HUDEP-2 (cell line): ENCODE results near the gene MAMLD1.
A peak's percentile ranks its signal among the peaks of the same experiment; 100 is the strongest.

Experiments
- DNase-seq, 76 experiments: peaks; one replicate each; lab custom pipeline; 2025; ENCODE audit not compliant: unreplicated experiment in 76 of 76; lab: John Stamatoyannopoulos, UW

Gene MAMLD1

DNA sequence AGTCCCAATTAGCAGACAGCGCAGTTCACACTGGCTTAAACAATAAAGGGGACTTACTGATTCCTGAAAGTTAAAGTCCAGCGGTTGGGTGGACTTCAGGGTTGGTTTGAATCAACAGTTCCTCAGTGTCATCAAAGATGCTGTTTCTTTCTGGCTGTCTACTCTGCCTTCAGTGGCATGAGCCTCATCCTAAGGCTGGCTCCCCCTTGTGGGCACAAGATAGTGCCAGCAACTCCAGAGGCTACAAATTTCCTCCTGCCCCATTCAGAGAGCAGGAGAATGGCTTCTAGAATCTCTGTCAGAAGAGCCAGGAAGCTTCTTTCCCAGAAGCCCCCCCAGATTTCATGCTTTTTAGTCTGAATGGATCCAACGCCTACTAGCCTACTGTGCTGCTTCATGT lies 122.9 kb downstream of the MAMLD1 start:
- DNase-seq: peak in 37 of 76 experiments; percentile 0 to 40 (median 7)

DNA sequence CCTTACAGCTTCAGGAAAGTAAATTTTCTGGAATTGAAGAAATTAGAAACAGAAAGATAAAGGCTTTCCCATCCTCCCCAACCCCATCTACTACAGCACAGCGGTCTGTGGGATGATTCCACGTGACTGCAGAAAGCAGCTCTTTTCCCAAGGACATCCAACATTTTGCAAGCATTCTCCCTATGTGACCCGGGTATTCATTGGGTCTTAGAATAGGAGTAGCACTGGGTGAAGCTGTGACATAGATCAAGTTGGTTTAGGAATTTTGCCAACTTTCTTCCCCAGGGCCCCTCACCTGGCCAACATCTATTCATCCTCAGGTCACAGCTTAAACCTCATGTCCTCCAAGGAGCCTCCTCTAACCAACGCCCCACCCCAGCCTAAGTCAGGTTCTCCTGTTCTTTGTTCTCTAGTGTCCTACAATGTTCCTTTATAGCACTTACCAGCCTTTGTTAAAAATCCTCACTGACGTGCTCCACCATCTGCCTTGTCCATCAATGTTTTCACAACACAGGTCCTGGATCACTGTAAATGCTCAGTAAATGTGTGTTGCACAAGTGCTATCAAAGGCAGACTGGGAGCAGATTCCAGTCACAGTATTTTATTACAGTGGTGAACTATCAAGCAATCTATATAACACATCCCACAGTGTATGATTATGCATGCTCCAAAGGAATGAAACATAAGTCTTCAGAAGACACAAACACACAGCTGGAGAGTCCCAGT lies 124.4 kb downstream of the MAMLD1 start:
- no peak for DNase-seq

DNA sequence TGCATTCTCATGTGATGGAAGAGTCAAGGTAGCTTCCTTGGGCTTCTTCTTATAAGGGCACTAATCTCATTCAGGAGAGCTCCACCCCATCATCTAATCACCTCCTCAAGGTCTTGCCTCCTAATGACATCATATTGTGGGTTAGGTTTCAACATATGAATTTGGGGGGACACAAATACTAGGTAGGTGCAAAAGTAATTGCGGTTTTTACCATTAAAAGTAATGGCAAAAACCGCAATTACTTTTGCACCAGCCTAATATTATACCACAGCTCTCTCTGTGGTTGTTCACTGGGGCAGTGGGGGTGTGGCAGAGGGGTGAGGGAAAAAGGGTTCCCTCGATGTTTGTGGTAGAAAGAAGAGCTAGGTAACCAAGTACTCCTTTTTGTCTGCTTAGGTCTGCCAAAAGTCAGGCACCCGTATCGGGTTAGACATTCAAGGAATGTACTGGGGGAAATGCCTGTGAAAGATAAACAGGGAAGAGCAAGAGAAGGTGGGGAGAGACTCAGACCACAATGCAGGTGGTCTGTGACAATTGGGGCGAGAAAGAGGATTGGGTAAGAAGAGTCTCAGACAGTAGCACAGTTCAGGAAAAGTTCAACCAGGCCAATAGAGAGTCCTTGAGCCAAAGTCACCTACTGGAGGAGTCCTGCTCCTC lies 126.4 kb downstream of the MAMLD1 start:
- no peak for DNase-seq

DNA sequence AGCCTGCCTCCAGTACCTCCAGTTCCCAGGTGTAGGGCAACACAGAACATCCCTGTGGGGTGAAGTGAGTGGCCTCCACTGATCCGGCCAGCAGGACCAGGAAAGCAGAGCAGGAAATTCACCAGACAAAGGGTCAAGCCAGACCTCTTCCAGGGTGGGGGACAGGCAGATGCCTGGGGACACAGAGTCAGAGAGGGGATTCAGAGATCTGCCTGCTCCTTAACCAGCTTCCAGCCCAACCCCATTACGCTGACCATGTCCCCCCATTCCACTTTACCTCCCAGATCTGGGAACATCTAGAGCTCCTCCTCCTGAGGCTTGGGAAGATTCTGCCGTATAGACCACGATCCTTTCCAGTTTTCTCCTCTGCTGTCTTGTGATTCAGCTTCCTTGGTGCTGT lies 132.4 kb downstream of the MAMLD1 start:
- DNase-seq: no peak

DNA sequence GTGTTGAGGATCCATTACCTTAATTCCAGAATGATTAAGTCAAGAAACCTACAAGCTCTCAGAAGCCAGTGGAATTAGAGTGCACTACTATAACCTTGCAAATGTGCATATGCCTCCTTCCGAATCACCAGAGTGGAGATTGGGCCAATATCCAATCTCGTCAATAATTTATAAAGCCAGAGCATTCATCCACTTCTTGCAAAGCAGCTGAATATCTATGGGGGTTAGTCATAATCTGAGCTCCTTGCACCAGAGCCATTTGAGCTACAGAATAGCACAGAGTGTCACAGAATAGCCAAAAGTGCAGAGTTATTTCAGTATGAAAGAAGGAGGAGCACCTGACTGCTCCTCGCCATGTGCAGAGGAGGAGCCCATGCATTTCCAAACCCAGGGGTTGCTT lies 136.1 kb downstream of the MAMLD1 start:
- DNase-seq: no peak

DNA sequence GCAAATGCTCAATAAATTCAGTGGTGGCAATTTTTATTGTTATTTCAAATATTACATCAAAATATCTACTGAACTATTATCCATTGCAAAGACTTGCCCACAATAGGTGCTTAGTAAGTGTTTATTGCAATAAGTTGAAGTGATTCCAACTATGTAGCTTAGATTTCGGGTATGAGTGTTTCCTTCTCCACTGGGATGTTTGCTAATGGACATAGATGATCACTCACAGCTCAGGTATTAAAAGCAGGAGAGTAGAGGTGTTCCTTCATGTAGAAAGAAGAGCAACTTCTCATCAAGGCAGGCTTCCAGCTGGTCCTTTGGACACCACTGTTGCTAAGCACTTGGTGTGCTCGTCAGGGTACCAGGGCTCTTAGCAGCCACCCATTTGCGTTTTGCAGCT lies 139.0 kb downstream of the MAMLD1 start:
- no peak for DNase-seq

DNA sequence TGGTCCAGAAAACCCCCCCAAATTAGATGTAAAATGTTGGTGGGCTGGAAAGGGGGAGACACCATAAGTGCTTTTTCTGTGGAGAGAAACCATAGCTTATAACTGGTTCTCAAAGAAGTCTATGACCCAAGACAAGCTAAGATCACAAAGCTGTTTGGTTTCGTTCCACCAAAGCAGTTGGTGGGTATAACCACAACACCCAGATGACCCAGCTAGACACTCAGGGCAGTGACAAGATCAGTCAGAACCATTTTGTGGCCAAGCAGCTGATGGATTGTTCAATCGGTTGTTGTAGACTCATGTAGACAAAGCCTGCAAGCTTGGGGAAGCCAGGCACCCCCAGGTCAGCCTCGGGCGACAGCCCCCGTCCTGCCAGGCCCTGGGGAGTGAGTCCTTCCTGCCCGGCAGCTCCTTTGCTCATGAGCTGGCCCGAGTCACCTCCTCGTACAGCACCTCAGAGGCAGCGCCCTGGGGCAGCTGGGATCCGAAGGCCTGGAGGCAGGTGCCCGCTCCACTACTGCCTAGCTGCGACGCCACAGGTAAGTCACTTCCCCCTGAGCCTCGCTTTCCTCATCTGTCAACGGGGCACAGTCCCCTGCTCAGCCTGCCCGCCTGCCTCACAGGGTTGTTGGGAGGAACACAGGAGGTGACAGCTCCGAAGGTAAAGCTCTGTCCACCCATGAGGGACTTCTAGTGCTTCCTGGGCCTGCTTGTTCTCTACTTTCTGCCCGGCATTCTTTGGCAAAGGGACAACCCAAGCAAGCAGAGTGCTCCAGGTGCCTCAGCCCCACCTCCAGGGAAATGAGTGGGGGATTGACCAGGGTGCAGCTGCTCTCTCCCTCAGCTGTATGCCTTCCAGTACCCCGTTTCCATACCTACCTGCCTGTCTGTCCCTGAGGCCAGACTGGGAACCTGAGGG lies 140.1 kb downstream of the MAMLD1 start:
- no peak for DNase-seq

DNA sequence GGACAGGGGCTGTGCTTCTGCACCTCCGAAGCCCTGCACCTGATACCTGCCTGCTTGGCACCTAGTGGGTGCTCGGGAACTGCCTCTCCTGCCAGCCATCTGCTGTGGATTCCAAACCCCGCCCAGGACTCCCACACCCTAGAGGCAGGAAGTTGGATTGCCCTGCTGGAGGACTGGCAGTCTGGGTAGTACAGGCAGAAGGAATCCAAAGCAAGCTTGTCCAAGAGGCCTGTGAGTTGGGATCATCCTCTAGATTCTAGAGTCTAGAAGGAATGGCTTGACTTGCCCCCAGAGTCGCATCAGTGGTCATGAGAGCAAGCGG lies 140.7 kb downstream of the MAMLD1 start:
- DNase-seq: no peak

DNA sequence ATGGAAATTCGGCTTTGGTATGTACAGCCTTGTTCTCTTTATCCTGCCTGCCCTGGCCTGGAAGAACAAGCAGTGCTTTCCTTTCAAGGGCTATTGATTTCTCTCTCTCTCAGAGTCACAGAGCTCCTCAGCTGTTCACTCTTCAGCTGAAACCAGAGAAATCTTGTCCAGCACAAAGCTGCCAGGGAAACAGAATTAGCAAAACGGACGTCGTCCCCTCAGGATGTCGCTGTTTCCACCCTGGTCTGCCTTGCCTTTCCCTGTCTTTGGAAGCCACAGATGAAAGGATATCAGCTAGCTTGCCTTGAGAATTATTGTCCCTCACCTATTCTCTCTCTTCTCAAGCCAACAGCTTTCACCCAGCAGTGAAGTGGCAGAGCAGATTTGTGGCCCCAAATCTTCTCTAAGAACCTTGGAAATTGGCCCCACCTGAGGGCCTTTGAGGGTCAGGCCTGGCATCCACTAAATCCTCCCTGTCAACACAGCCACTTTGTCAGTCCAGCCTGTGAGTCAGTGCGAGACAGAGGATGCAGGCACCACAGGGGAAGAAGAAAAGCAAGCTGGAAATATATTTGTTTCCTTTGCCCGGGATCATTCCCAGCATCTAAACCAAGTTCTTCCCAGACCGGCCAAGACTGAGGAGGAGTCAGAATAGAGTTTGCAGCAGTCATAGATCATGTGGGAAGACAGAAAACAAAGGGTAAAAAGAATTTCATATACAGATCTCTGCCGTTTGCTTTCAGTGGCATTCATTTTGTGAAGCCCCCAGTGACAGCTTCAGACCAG lies 141.5 kb downstream of the MAMLD1 start:
- DNase-seq: no peak

DNA sequence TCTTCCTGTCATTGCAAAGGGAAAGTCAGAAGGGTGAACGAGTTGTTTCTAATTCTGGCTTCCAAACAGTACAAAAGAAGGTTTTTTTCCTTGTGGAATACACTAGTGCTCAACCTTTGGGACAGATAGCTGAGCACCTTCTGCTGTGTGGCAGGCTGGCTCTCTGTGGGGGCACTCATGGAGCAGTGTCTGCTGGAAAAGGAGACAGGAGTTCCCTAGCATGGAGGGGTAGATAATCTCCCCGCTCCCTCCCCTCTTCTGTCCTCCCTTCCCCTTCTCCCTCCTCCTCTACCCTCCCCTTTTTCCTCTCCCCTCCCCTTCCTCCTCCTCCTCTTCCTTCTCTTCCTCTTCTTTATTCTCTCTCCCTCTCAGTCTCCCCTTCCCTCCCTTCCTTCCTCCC lies 142.9 kb downstream of the MAMLD1 start:
- DNase-seq: no peak

DNA sequence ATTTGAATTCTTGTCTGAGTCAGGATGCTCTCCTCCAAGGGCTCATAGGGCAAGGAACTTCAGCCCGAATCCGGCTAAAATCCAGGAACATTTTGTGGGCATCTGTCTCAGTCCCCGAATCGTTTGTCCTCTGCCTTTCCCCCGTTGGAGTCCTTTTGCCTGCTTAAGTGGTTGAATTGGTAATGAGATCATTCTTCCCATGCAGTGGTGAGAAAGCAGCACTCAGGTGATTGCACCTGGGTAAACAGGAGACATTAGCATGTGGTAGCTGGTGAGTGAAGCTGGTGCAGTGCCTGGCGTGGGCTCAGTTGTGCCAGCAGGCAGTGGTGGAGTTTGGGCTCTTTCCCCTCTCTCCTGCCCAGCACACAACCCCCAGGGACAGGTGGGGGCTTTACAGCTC lies 143.4 kb downstream of the MAMLD1 start:
- DNase-seq: no peak

DNA sequence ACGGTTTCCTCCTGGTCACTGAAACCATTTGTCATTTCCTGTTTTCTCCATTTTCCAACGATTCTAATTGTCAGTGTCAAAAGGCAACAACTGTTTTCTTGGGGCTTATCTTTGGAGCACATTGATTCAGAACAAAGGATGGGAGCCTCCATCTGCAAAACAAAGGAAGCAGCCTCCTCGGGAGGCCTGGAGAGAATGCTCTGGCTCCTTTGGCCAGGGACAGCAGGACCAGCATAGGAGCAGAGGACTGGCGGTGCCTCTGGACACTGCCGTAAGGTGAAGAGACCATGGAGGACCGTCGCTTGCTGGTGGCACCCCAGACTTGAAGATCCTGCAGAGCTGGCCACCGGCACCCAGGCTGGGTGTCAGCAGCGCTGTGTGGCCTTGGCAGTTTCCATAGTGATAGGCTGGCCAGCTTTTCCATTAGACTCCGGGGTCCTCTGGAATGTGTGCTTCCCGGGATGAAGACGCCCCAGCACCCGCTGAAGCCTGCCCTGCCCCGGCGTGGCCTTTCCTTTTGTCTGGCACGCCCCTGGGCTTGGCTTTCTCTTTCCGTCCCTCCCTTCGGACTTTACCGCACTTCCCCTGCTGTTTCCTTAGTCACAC lies 144.2 kb downstream of the MAMLD1 start:
- no peak for DNase-seq

DNA sequence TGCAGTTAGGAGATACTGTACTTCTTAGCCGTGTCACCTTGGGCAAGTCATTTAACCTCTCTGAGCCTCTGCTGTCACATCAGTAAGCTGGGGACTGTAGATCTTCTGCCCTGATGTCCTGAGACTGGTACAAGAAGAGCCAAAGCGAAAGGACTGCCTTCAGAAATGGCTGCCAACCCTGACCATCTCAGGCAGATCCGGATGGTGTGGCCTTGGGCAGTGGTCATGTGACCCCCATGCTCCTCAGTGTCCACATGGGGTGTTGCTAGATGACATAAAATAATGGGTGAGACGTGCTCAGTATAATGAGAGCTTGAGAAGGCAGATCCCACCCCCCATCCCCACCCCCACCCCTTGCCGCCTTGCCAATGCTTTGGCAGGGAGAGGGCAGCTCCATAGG lies 144.9 kb downstream of the MAMLD1 start:
- DNase-seq: no peak

DNA sequence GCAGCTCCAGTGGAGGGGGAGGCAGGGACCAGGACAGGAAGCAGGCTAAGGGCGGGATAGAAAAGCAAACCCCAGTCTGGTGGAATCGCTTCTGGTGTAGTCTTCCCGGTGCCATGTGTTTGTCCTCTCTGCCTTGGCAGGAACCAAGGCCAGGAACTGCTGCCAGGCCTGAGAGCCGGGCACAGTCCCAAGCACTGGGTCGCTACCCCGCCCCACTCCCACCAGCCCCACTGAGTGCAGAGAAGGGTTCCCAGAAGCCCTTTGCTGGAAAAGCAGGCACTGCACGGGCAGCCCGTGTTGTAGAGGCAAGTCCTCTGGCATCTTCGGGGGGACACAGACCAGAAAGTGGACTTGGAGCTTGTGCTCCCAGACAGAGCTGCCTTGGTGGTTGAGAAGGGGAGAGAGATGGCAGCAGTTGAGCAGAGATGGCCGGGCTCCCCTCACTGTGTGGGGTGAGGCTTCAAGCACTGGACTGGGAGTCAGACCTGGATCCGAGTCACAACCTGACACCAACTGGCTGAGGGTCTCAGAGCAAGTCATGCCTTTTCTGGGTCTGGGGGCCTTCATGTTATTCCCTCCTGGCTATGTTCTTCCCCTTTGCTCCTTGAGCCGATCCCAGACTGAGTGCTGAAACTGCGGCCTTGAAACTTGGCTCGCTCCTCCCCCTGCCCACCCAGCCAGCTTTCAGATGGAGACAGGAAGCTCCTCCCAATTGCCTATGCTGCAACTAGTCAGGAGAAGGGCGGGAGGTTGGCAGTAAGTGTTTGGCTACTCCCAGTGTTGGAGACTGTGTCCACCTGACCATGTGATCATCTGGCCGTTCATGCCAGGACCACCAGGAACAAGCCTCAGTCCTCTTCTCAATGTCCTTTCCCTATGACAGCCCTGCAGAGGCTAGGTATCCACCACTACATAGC lies 145.6 kb downstream of the MAMLD1 start:
- no peak for DNase-seq

DNA sequence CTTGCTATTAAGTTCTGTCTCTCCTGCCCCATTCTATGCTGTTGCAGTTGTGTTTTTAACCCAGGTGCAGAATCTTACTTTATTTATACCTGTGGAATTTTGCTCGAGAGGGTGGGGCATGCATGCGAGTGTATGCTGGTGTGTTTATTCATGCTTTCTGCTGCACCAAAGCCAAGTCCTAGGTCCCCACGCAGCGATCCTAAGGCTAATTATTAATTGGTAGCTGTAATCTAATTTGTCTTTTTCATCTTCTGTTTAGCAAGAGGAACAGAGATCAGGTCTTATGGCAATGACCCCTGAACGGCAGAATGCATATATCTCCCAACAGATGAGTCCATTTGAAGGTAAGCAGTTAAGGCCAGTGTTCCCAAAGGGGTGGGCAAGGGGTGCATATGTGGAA lies 146.6 kb downstream of the MAMLD1 start:
- DNase-seq: no peak

DNA sequence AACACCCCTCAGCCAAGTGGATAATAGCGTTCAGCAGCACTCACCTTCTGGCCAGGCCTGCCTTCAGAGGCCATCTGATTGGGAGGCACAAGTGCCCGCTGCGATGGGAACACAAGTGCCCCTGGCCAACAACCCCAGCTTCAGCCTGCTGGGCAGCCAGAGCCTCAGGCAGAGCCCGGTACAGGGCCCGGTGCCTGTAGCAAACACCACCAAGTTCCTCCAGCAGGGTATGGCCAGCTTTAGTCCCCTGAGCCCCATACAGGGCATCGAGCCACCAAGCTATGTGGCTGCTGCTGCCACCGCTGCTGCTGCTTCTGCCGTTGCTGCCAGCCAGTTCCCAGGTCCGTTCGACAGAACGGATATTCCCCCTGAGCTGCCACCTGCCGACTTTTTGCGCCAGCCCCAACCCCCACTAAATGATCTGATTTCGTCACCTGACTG lies 149.4 kb downstream of the MAMLD1 start:
- no peak for DNase-seq

DNA sequence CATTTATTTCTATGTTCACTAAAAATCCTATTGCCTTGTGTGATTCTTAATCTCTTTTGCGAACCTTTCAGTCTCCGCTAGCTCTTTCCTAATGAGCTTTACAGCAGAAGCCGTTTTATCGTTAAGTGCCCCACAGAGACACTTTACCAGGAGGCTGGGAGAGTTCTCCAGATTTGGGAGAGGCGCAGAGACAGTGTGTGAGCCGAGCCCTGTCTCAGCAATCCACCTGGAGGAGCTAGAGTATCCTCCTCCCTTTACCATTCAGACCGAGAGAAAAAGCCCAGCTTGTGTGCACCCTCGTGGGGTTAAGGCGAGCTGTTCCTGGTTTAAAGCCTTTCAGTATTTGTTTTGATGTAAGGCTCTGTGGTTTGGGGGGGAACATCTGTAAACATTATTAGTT lies 150.4 kb downstream of the MAMLD1 start:
- DNase-seq: no peak

DNA sequence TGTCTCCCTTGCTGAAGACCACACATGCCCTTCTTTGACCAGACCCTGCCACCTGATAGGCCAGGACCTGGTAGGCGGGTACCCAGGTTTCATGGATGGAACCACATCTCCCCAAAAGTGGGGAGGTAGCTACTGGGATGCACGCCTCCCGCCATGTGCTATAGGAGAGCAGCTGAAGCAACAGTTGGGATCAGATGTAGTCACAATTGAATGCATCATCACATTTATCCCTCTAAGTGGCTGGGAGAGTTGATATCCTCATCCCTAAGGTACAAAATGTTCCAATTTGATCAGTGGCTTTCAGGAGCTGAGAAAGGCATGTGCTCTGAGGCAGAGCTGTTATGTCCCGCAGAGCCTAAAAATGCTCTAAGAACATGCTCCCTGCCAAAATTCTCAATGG lies 151.3 kb downstream of the MAMLD1 start:
- DNase-seq: no peak

DNA sequence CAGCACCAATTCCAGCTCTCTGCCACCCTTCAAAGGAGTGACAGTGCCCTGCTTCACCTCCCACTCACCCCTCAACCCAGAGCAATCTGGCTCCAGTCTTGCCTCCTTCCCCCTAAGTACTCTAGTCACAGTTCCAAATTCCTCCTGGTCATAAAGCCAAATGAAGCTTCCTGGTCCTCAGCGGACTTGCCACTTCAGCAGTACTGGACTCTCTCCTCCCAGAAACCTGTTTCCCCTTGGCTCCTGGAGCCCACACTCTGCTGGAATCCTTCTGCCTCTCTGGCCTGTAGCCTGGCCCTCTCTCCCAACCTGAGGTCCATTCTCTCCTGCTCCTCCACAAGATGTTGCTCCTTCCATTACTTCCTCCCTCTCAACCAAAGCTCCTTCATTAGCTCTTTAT lies 152.7 kb downstream of the MAMLD1 start:
- no peak for DNase-seq
